Measurements from ENCODE around the gene NACC2.

Gene NACC2

GRCh38 chr9:135993409-135993742 lies 101.7 kb downstream of the NACC2 start:
- no peak overlapping the region for H3K4me3 ChIP-seq (ENCODE audit: low read depth, low read length)
- no peak for DNase-seq (ENCODE audit: low read depth, low spot score)
- TF ChIP-seq CTCF (IDR thresholded peaks at IDR 0.05; ENCODE audit: insufficient read depth, low read length, missing control alignments) = no peak
- ChIA-PET POLR2A (interaction anchor here (0.9 kb wide), 1 partner anchor 10 kb away, joined by 3 read pairs; no protein-coding TSS in a partner anchor), CTCF (interaction anchor here (0.9 to 5.1 kb wide), 4 partner anchors 15 to 129 kb away, joined by 3 to 25 read pairs (median 4); no protein-coding TSS in a partner anchor)

GRCh38 chr9:135992486-135993408 lies 102.3 kb downstream of the NACC2 start:
- TF ChIP-seq CTCF (IDR thresholded peaks at IDR 0.05; ENCODE audit: insufficient read depth, low read length, missing control alignments) = no peak
- ChIA-PET POLR2A (no interaction called here), CTCF (interaction anchor here (0.8 to 5.1 kb wide), 6 partner anchors 8 to 130 kb away, joined by 3 to 25 read pairs (median 4); no protein-coding TSS in a partner anchor)
- no peak for DNase-seq (ENCODE audit: low read depth, low spot score)
- H3K4me3 ChIP-seq (ENCODE audit: low read depth, low read length) = no peak overlapping the region; the same call in none of the 2 replicates

- CTCF ChIA-PET = interaction anchor here (0.8 to 5.1 kb wide), 4 partner anchors 8 to 60 kb away, joined by 3 to 25 read pairs (median 4); no protein-coding TSS in a partner anchor
- POLR2A ChIA-PET = no interaction called here
- TF ChIP-seq CTCF (IDR thresholded peaks at IDR 0.05; ENCODE audit: insufficient read depth, low read length, missing control alignments) = no peak
- no peak for DNase-seq (ENCODE audit: low read depth, low spot score)
- H3K4me3 ChIP-seq (ENCODE audit: low read depth, low read length) = no peak overlapping the region
Observed at GRCh38 chr9:135991771-135992170, 103.3 kb downstream of the NACC2 start.

- no peak overlapping the region for H3K4me3 ChIP-seq (ENCODE audit: low read depth, low read length)
- ChIA-PET CTCF (interaction anchor here (5.1 kb wide), 1 partner anchor 22 kb away, joined by 25 read pairs; no protein-coding TSS in a partner anchor), POLR2A (no interaction called here)
Observed at GRCh38 chr9:135990468-135991429, 104.3 kb downstream of the NACC2 start.

GRCh38 chr9:135989722-135990467 lies 105.2 kb downstream of the NACC2 start:
- ChIA-PET CTCF (interaction anchor here (0.9 to 5.1 kb wide), 2 partner anchors 21 to 132 kb away, joined by 3 to 25 read pairs; no protein-coding TSS in a partner anchor), POLR2A (no interaction called here)
- DNase-seq (ENCODE audit: low read depth, low spot score) = no peak
- TF ChIP-seq CTCF (IDR thresholded peaks at IDR 0.05; ENCODE audit: insufficient read depth, low read length, missing control alignments) = no peak
- no peak overlapping the region for H3K4me3 ChIP-seq (ENCODE audit: low read depth, low read length)

More at GRCh38 chr9:135990468-135991429, 104.3 kb downstream of the NACC2 start:
- TF ChIP-seq CTCF (IDR thresholded peaks at IDR 0.05; ENCODE audit: insufficient read depth, low read length, missing control alignments) = no peak
- no peak for DNase-seq (ENCODE audit: low read depth, low spot score)
